COLO829 (cell line): ENCODE results near the gene PGS1.

Source experiments
- DNase-seq: peaks from one replicate; pipeline ENCODE4 v3.0.0; 2012; ENCODE audit warnings: low spot score

The PGS1 gene

DNA sequence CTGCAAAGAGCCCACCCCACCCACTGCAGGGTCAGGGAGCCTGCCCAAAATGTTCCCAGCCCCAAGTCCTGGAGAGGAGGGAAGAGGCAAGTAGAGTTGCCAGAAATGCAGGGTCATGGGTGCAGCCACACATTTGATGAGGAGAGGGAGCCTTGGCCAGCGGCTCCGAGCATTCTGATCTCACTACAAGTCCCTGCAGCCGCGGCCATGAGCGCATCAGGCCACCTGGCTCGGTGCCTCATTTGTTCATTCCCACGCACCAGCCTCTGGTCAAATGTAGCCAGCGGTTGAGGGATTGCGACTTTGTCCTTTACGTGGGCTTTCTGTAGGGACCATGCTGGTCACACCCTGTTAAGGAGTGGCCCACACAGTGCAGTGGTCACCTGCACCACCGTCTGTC lies 48.7 kb downstream of the PGS1 start:
- DNase-seq, result no peak

DNA sequence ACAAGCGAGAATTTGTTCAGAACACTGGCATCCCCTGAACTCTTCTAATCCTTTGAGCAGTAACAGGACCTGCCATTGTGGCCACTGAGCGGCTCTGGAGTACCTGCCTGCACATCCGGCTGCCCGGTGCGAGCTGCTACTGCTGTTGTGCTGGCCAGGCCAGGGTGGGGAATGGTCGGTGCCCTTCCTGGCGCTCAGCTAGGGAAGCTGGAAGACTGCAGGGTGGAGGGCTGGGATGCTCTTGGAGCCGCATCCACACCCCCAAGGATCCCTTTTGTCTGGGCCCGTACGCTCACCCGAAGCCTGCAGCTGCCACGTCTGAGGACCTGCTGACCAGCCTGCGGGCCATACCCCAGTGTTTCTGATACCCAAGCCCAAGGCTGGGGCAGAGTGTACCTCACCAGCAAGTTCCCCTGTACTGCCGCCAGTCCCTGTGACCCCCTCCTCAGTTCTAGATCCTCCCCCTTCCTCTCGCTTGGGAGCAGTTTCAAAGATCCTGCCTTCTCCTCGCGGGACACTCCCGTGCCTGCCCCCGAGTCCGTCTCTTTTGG lies 49.7 kb downstream of the PGS1 start:
- DNase-seq, result no peak

DNA sequence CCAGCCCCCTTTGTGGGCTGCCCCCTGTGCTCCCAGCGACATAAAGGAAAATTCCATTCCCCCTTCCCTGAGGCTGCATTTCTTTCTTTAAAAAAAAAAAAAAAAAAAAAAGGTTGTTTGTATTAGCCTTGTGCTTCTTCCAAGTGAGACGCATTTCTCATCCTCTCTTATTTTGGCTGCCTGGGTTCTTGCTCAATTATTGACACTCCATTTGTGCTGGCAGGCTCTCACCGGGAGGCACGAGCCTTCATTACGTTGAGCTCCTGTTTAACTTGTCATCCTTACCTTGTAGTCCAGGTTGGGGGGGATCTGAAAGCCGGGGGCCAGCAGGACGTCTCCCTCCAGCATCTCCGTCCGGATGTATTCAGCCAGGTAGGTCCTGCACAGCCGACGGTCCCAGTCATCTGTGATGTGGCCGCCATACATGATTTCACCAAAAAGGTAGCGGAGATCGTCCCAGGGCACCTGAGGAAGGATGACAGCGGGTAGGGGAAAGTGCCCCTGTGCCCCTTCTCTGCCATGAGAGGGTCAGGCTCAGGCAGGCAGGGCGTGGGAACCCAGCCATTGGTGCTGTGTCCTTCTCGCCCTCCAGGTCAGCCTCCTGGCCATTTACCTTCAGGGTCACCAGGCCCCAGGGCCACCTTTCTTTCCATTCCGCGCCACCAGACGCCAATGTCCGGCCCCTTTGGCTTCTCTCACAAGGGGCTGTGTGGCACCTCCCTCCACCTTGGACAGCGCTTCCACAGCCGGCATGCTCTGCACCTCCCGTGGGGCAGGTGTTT lies 50.6 kb downstream of the PGS1 start:
- no peak for DNase-seq

DNA sequence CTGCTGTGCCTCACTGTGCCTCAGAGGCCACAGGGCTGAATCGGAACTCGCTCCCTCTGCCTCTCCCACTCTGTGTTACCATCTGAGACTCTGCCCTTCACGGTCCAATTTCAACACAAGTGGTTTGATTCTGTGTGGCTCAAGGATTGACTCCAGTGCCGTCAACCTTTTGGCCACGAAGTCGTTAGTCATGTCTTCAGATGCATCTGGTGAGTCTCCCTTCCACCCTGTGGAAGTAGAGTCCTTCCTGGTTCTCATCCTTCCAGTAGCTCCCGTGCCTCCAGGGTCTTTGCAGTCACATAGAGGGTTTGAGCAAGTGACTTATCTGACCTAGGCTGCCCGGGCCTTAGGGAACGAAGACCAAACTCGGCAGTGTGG lies 51.2 kb downstream of the PGS1 start:
- no peak for DNase-seq

GRCh38 chr17:78430892-78431691 lies 52.6 kb downstream of the PGS1 start:
- no peak for DNase-seq

- no peak for DNase-seq
Measured at GRCh38 chr17:78431692-78431958, 53.2 kb downstream of the PGS1 start.

GRCh38 chr17:78432226-78433012 lies 54.0 kb downstream of the PGS1 start:
- DNase-seq, result no peak

- DNase-seq, result no peak
Measured at GRCh38 chr17:78433013-78433727, 54.7 kb downstream of the PGS1 start.

- DNase-seq, result no peak
Measured at GRCh38 chr17:78433780-78434335, 55.4 kb downstream of the PGS1 start.

DNA sequence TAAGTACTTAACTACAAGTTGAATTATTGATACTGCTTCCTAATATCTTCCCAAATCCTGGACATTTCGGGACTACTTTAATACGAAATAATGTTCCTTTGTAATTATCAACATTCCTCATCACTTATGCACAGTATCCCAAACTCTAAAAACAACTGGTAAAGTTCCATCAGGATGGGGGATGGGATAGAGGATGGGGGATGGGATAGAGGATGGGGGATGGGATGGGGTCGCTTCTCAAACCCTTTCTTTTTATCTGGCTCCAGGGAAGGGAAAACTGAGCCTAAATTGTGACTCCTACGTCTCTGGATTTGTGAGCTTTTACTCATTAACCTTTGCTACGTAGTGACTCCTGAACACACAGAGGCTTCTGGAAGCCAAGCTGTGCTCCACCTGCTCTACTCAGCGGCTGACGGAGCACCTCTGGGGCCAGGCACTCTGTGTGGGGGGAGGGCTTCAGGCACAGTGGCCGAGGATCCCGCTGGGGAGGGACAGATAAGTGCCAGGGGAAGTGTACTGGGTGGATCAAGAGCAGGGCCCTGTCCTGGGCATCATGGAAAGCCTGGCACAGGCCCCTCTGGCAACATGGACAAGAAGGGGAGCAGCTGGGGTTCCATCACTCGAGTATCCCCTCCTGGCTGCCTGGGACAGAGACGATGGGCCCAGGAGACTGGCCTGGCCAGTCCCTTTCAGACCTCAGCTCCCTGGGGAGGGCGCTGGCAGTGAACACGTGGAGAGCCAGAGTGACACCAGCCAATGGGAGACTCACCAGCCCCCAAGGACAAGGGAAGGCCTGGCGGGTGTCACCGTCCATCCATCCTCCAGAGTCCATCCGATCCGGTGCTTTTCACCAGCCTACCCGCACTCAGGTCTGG lies 56.2 kb downstream of the PGS1 start:
- DNase-seq, result no peak

DNA sequence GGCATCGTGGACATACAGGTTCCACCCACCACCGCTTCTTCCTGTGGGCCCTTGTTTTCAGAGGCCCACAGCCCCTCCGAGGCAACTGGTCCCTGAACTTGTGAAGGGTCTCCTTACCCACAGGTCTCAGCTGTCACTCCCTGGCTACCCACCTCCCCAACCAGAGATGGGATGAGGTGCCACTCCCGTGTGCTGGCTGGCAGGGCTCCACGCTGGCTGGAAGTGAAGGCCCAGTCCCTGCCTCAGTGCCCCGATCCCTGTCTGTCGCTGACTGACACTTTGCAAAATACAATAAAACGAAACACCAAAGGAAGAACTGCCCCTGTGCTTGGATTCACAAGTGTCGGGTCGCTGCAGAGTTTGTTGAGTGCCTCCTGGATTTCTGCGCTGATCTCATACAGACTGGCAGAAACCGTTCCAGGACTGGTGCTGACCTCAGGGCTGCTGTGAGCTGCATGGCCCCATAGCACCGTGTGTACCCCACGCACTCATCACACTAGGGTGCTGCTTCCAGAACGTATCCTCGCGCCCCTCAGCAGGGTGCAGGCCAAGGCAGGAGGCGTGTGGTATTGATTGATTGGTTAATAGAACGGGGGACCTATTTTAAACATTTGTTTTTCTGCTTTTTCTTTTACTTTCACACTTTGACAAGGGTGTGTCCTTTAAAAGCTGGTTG lies 57.0 kb downstream of the PGS1 start:
- no peak for DNase-seq

GRCh38 chr17:78437508-78438169 lies 59.2 kb downstream of the PGS1 start:
- no peak for DNase-seq

DNA sequence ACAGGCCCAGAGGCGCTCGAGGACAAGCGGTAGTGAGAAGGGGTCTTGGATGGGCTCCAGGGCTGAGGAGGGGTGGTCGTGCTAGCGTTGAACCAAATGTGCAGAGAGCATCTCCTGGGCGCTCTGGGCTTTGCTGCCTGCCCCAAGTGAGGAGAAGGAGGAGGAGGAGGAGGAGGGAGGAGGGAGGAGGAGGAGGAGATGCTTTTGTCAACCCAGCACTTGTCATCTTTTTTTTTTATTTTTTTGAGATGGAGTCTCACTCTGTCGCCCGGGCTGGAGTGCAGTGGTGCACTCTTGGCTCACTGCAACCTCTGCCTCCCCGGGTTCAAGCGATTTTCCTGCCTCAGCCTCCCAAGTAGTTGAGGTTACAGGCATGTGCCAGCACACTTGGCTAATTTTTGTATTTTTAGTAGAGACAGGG lies 59.8 kb downstream of the PGS1 start:
- DNase-seq, result no peak

- no peak for DNase-seq
Measured at GRCh38 chr17:78438694-78439325, 60.4 kb downstream of the PGS1 start.

- no peak for DNase-seq
Measured at GRCh38 chr17:78441271-78441971, 63.0 kb downstream of the PGS1 start.

- DNase-seq, result no peak
Measured at GRCh38 chr17:78442648-78443218, 64.3 kb downstream of the PGS1 start.

DNA sequence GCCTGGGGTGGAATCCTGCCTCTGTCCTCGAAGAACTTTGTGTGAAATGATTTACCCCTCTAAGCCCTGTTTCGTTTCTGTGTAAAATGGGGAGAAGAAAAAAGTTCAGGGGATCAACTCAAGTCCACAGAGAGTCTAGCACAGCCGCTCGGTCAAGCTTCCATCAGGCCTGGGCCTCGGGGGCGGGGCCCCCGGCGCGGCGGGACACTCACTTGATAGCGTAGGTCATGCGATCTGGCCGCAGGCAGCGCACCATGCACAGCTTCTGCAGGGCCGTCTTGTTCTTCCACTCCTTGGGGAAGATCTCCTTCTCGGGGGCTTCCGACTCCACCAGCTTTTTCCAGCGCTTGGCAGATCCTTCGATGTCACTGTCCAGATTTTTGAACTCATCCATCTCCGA lies 65.9 kb downstream of the PGS1 start:
- DNase-seq, result no peak

DNA sequence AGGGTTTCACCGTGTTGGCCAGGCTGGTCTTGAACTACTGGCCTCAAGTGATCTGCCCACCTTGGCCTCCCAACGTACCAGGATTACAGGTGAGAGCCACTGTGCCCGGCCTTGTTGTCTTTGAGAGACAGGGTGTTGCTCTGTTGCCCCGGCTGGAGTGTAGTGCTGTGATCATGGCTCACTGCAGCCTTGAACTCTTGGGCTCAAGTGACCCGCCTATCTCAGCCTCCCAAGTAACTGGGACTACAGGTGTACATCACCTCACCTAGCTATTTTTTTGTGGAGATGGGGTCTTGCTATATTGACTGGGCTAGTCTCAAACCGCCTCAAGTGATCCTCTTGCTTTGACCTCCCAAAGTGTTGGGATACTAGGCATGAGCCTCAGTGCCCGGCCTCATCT lies 68.4 kb downstream of the PGS1 start:
- DNase-seq, result no peak
